B cell (primary cell): ENCODE data around the gene SERHL2. TPM values are rescaled to one million over a fixed set of nuclear protein-coding genes. Genes with fewer than 3 reads are reported as not detected.
"Not testable (repeated sequence)": the region's sequence is repeated elsewhere in the genome, so short reads cannot be mapped to it uniquely, and the experiment has no call there.

Experiments used
- ATAC-seq: fragments of 200-7000 bp; cut with Tn5 transposase; one replicate; pipeline ENCODE4 v1.10.0; 2021; ENCODE audit warnings: low read depth, mild to moderate bottlenecking, moderate number of reproducible peaks, moderate library complexity
- CTCF ChIA-PET: fragments of 350-600 bp; sonication (Branson Sonifier 250); formaldehyde crosslinking; loops from one replicate; lab custom pipeline; 2021; ENCODE audit warnings: antibody characterized with exemption, inconsistent platforms; lab: Charles Lee
- POLR2A ChIA-PET: fragments of 350-600 bp; sonication (Branson Sonifier 250); formaldehyde crosslinking; loops from one replicate; lab custom pipeline; 2021; ENCODE audit warnings: antibody characterized with exemption; lab: Charles Lee
- DNase-seq: peaks from one replicate; pipeline ENCODE4 v3.0.0; 2013
- H2AFZ ChIP-seq: 2 replicates; pipeline ENCODE4 v1.6.1; 2012; ENCODE audit warnings: mild to moderate bottlenecking, low read depth, low read length; ENCODE audit not compliant: insufficient read depth, poor library complexity, severe bottlenecking
- H3K27ac ChIP-seq, 2 donors: 1 replicate in 1 of 2; 2 replicates in 1 of 2; pipeline ENCODE4 v1.5.1; 2012 to 2013; ENCODE audit warnings: low read length in 2 of 2, mild to moderate bottlenecking in 2 of 2, moderate library complexity in 1 of 2
- H3K27me3 ChIP-seq, 4 experiments: fragments of 200-600 bp in 1 of 4; sonication (generic) in 1 of 4; replicated peaks in 1 of 4; 1 replicate in 2 of 4; 2 replicates in 2 of 4; pipeline versions ENCODE4 v1.6.1 to v1.7.0; 2013 to 2016; ENCODE audit warnings: low read length in 3 of 4, mild to moderate bottlenecking in 2 of 4, mixed read lengths in 1 of 4, moderate library complexity in 1 of 4; ENCODE audit not compliant: insufficient read depth in 4 of 4, control insufficient read depth in 3 of 4; ENCODE audit errors: control extremely low read depth in 1 of 4
- H3K36me3 ChIP-seq, 2 experiments: replicated peaks in 1 of 2; 1 replicate in 1 of 2; 2 replicates in 1 of 2; pipeline versions ENCODE4 v1.6.1 to v1.7.1; 2013; ENCODE audit warnings: low read length in 1 of 2; ENCODE audit not compliant: insufficient read depth in 2 of 2, control insufficient read depth in 1 of 2; ENCODE audit errors: control extremely low read depth in 1 of 2, extremely low read depth in 1 of 2
- H3K4me1 ChIP-seq, 2 donors: fragments of 200-600 bp in 1 of 2; sonication (generic) in 1 of 2; 1 replicate in 1 of 2; 2 replicates in 1 of 2; pipeline versions ENCODE4 v1.5.1 to v1.6.1; 2013 to 2017; ENCODE audit warnings: low read length in 2 of 2; ENCODE audit not compliant: control insufficient read depth in 2 of 2, insufficient read depth in 2 of 2
- H3K4me2 ChIP-seq: replicated peaks from 2 replicates; pipeline ENCODE3; 2012; ENCODE audit warnings: mild to moderate bottlenecking, low read depth, low read length; ENCODE audit not compliant: poor library complexity, severe bottlenecking
- H3K4me3 ChIP-seq, 5 experiments: fragments of 200-600 bp in 1 of 5; sonication (generic) in 1 of 5; 1 replicate in 3 of 5; 2 replicates in 2 of 5; pipeline versions ENCODE4 v1.5.1 to v1.7.0; 2011 to 2016; ENCODE audit warnings: low read length in 4 of 5, mild to moderate bottlenecking in 4 of 5, low read depth in 2 of 5, control low read depth in 1 of 5, moderate library complexity in 1 of 5; ENCODE audit not compliant: insufficient read depth in 1 of 5; ENCODE audit errors: control extremely low read depth in 1 of 5, extremely low read depth in 1 of 5
- H3K79me2 ChIP-seq: fragments of 200-600 bp; sonication (generic); one replicate; pipeline ENCODE4 v1.6.0; 2016; ENCODE audit warnings: low read length; ENCODE audit not compliant: control insufficient read depth, insufficient read depth
- H3K9ac ChIP-seq: fragments of 200-600 bp; sonication (generic); 2 replicates; pipeline ENCODE4 v1.6.1; 2017; ENCODE audit warnings: mild to moderate bottlenecking, low read length, moderate library complexity
- H3K9me3 ChIP-seq, 3 donors: one replicate each; pipeline versions ENCODE4 v1.6.1 to v1.7.1; 2013; ENCODE audit warnings: low read length in 2 of 3; ENCODE audit not compliant: control insufficient read depth in 2 of 3, insufficient read depth in 1 of 3; ENCODE audit errors: control extremely low read depth in 1 of 3
- H4K20me1 ChIP-seq: 2 replicates; pipeline ENCODE4 v1.6.0; 2012; ENCODE audit warnings: mild to moderate bottlenecking, low read length; ENCODE audit not compliant: insufficient read depth, control insufficient read depth, poor library complexity, severe bottlenecking
- H3K27ac Mint-ChIP-seq: one replicate; pipeline ENCODE4 v1.8.0; 2021; ENCODE audit warnings: mixed read lengths
- H3K27me3 Mint-ChIP-seq: one replicate; pipeline ENCODE4 v1.8.0; 2021; ENCODE audit warnings: mixed read lengths
- H3K4me1 Mint-ChIP-seq: one replicate; pipeline ENCODE4 v1.8.0; 2021; ENCODE audit warnings: mixed read lengths
- H3K4me3 Mint-ChIP-seq: one replicate; pipeline ENCODE4 v1.8.0; 2021; ENCODE audit warnings: mixed read lengths
- H3K9me3 Mint-ChIP-seq: one replicate; pipeline ENCODE4 v1.8.0; 2022; ENCODE audit warnings: mixed read lengths; ENCODE audit not compliant: insufficient read depth
- WGBS: methylation state at CpG from one replicate; pipeline ENCODE4 v1.1.5; 2013; ENCODE audit warnings: missing lambda C conversion rate; ENCODE audit not compliant: insufficient coverage; 5-methylcytosine and 5-hydroxymethylcytosine counted together
- intact Hi-C: fragments of 100-400 bp; cut with micrococcal nuclease; formaldehyde crosslinking; loops from one replicate; pipeline ENCODE4 v1.10.0; 2022
- polyA plus RNA-seq: library from polyadenylated mRNA; depleted of rRNA; stranded (reverse); fragments of >200 nt; gene quantifications from 2 replicates; pipeline ENCODE4 v1.2.3, GENCODE V29; 2012
- total RNA-seq, 2 donors: library from RNA; stranded (reverse); fragments of 120-200 nt in 1 of 2; gene quantifications; 1 replicate in 1 of 2; 2 replicates in 1 of 2; pipeline versions ENCODE4 v1.2.3 to v1.2.4, GENCODE V29; 2013 to 2022

SERHL2 gene
- total and polyA plus RNA-seq, 2 donors (not counting 1 experiment from before 2014, with no cell fraction given): 5.5 to 7.3 TPM

GRCh38 chr22:42570580-42570979, 16.8 kb downstream of the SERHL2 start:
- H3K4me1 ChIP-seq, H3K9me3 ChIP-seq, intact Hi-C loops, H3K4me2 ChIP-seq, H4K20me1 ChIP-seq, H3K79me2 ChIP-seq, H3K27me3 ChIP-seq, H2AFZ ChIP-seq, H3K27ac ChIP-seq, H3K9me3 Mint-ChIP-seq, H3K4me1 Mint-ChIP-seq, H3K4me3 Mint-ChIP-seq, H3K27ac Mint-ChIP-seq, ATAC-seq, POLR2A ChIA-PET, H3K9ac ChIP-seq, DNase-seq, H3K4me3 ChIP-seq, H3K27me3 Mint-ChIP-seq, CTCF ChIA-PET: not testable (repeated sequence)
- WGBS: 100% methylated on average over 4 of the region's 9 CpGs
- H3K36me3 ChIP-seq: peaks cover 0 to 11% of the 10 kb centered on the region in 2 experiments

- H4K20me1 ChIP-seq, H3K9me3 ChIP-seq, H3K27me3 ChIP-seq, H3K27ac Mint-ChIP-seq, intact Hi-C loops, H3K4me2 ChIP-seq, POLR2A ChIA-PET, H3K79me2 ChIP-seq, ATAC-seq, H3K9me3 Mint-ChIP-seq, H3K27ac ChIP-seq, H3K4me1 ChIP-seq, H3K9ac ChIP-seq, H3K27me3 Mint-ChIP-seq, CTCF ChIA-PET, H3K36me3 ChIP-seq, DNase-seq, H2AFZ ChIP-seq, H3K4me3 ChIP-seq, H3K4me3 Mint-ChIP-seq, H3K4me1 Mint-ChIP-seq: not testable (repeated sequence)
- 81% methylated on average over 9 of the region's 12 CpGs for WGBS
Measured at GRCh38 chr22:42571068-42571467, 17.3 kb downstream of the SERHL2 start.

- CTCF ChIA-PET, H3K27ac ChIP-seq, H3K4me1 ChIP-seq, H3K4me2 ChIP-seq, H3K27me3 Mint-ChIP-seq, H3K4me1 Mint-ChIP-seq, POLR2A ChIA-PET, DNase-seq, H4K20me1 ChIP-seq, H3K9me3 Mint-ChIP-seq, H3K27ac Mint-ChIP-seq, H3K4me3 ChIP-seq, H3K4me3 Mint-ChIP-seq, H3K9ac ChIP-seq, H3K79me2 ChIP-seq, ATAC-seq, intact Hi-C loops, H3K9me3 ChIP-seq, H2AFZ ChIP-seq, H3K27me3 ChIP-seq: not testable (repeated sequence)
- H3K36me3 ChIP-seq: peaks cover 0 to 26% of the 10 kb centered on the region in 2 experiments
- WGBS: no CpG with 5 or more reads among the region's 1 CpG
Measured at GRCh38 chr22:42574046-42574445, 20.3 kb downstream of the SERHL2 start.

GRCh38 chr22:42574468-42574867, 20.7 kb downstream of the SERHL2 start:
- H3K27ac Mint-ChIP-seq, H3K4me2 ChIP-seq, H3K9me3 Mint-ChIP-seq, H4K20me1 ChIP-seq, H3K4me3 Mint-ChIP-seq, POLR2A ChIA-PET, DNase-seq, H3K79me2 ChIP-seq, H3K27ac ChIP-seq, ATAC-seq, H3K27me3 ChIP-seq, intact Hi-C loops, H3K9me3 ChIP-seq, H3K27me3 Mint-ChIP-seq, H2AFZ ChIP-seq, H3K4me1 ChIP-seq, H3K4me3 ChIP-seq, CTCF ChIA-PET, H3K9ac ChIP-seq, H3K4me1 Mint-ChIP-seq: not testable (repeated sequence)
- 97% methylated on average over 8 of the region's 21 CpGs for WGBS
- H3K36me3 ChIP-seq: peaks cover 0 to 26% of the 10 kb centered on the region in 2 experiments
